ENCODE measurements around the gene EXOC4.

The EXOC4 gene

DNA sequence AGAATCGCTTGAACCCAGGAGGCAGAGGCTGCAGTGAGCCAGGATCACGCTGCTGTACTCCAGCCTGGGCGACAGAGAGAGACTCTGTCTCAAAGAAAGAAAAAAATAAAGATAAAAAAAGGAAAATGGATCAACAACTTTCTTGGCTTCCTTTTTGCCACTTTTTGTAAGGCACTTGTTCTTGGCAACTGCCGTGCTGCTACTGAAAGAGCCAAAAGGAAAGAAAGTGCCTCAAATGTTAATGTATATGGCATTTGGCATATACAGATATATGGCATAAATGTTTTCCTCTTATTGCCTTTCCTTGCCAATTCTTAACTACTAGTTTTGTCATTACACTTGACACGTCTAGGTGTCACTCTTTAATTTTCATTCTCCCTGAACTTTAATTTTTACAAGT lies 480.5 kb downstream of the EXOC4 start:
- no peak overlapping the region for H3K9ac ChIP-seq (ENCODE audit: low read length)
- H3K79me2 ChIP-seq (ENCODE audit: insufficient read depth, low read length) = no peaks in the 10 kb centered on the region
- H4K20me1 ChIP-seq (ENCODE audit: insufficient read depth, low read length) = no peaks in the 10 kb centered on the region
- H3K4me2 ChIP-seq (ENCODE audit: low read length) = no peak overlapping the region
- H3K4me1 ChIP-seq (ENCODE audit: insufficient read depth, low read length, severe bottlenecking) = no peaks in the 10 kb centered on the region
- TF ChIP-seq, protein P1, sequence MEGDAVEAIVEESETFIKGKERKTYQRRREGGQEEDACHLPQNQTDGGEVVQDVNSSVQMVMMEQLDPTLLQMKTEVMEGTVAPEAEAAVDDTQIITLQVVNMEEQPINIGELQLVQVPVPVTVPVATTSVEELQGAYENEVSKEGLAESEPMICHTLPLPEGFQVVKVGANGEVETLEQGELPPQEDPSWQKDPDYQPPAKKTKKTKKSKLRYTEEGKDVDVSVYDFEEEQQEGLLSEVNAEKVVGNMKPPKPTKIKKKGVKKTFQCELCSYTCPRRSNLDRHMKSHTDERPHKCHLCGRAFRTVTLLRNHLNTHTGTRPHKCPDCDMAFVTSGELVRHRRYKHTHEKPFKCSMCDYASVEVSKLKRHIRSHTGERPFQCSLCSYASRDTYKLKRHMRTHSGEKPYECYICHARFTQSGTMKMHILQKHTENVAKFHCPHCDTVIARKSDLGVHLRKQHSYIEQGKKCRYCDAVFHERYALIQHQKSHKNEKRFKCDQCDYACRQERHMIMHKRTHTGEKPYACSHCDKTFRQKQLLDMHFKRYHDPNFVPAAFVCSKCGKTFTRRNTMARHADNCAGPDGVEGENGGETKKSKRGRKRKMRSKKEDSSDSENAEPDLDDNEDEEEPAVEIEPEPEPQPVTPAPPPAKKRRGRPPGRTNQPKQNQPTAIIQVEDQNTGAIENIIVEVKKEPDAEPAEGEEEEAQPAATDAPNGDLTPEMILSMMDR (IDR thresholded peaks at IDR 0.05; ENCODE audit: low read length) = no peak
- TF ChIP-seq EZH2 (IDR thresholded peaks at IDR 0.05; ENCODE audit: borderline replicate concordance, low read length) = no peak
- no peaks in the 10 kb centered on the region for H3K27me3 ChIP-seq (ENCODE audit: insufficient read depth, low read length)
- no peaks in the 10 kb centered on the region for H3F3A ChIP-seq (ENCODE audit: insufficient read depth, low read length)
- H3K9me2 ChIP-seq (ENCODE audit: low read depth, low read length) = no peaks in the 10 kb centered on the region
- no peak overlapping the region for H3K4me3 ChIP-seq (ENCODE audit: low read depth, low read length, poor library complexity, severe bottlenecking)
- H3K36me3 ChIP-seq (ENCODE audit: insufficient read depth, low read length) = no peaks in the 10 kb centered on the region
- no peaks in the 10 kb centered on the region for H3K9me3 ChIP-seq (ENCODE audit: low read length)
- H2AFZ ChIP-seq (ENCODE audit: low read length) = no peak overlapping the region
- no peak overlapping the region for H3K27ac ChIP-seq (ENCODE audit: low read depth, low read length, poor library complexity, severe bottlenecking)

DNA sequence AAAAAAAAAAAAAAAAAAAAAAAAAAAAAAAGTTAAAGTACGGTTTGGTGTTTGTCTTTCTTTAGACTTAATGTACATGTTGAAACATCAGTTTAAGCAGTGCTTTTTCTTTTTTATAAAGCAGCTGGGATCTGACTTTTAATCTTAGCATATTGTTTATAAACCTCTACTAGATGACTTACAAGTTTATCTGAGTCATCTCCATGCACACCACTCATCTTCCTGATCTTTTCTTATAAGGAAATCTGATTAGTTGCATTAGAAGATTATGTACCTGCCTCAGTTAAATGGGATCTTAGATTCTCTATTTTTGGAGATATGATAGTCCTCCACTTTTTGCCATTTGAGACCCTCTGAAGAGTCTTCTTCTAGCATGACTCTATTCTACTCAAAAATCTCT lies 482.3 kb downstream of the EXOC4 start:
- Histone ChIP-seq H3K4me3 (ENCODE audit: low read depth, low read length, poor library complexity, severe bottlenecking) (no peak overlapping the region), H3F3A (ENCODE audit: insufficient read depth, low read length) (no peaks in the 10 kb centered on the region), H3K36me3 (ENCODE audit: insufficient read depth, low read length) (no peaks in the 10 kb centered on the region), H3K4me1 (ENCODE audit: insufficient read depth, low read length, severe bottlenecking) (no peaks in the 10 kb centered on the region), H3K9me2 (ENCODE audit: low read depth, low read length) (no peaks in the 10 kb centered on the region), H2AFZ (ENCODE audit: low read length) (no peak overlapping the region), H3K4me2 (ENCODE audit: low read length) (no peak overlapping the region), H3K9ac (ENCODE audit: low read length) (no peak overlapping the region), H3K79me2 (ENCODE audit: insufficient read depth, low read length) (no peaks in the 10 kb centered on the region), H3K27me3 (ENCODE audit: insufficient read depth, low read length) (no peaks in the 10 kb centered on the region), H3K9me3 (ENCODE audit: low read length) (no peaks in the 10 kb centered on the region), H3K27ac (ENCODE audit: low read depth, low read length, poor library complexity, severe bottlenecking) (no peak overlapping the region), H4K20me1 (ENCODE audit: insufficient read depth, low read length) (no peaks in the 10 kb centered on the region)
- TF ChIP-seq, protein P1 (IDR thresholded peaks at IDR 0.05; ENCODE audit: low read length) = no peak
- TF ChIP-seq EZH2 (IDR thresholded peaks at IDR 0.05; ENCODE audit: borderline replicate concordance, low read length) = no peak

DNA sequence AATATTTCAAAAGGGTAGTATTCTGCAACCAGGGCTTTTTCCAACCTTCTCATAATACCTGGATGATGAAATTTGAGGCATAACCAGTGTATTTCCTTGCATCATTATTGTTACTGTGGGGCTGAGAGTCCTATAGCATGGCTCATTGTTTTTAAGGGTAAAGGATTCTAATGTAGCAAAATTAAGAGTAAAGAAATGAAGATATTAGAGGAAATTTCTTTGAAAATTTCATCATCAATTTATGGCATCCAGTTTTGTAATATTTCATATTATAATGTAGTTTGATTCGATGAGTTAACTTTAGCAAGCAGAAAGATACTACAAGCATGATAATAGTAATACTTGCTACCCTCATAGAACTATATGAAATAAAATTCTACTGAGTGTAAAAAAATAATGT lies 486.9 kb downstream of the EXOC4 start:
- Histone ChIP-seq H3K27ac (ENCODE audit: low read depth, low read length, poor library complexity, severe bottlenecking) (no peak overlapping the region), H3K4me2 (ENCODE audit: low read length) (no peak overlapping the region), H2AFZ (ENCODE audit: low read length) (no peak overlapping the region), H4K20me1 (ENCODE audit: insufficient read depth, low read length) (no peaks in the 10 kb centered on the region), H3F3A (ENCODE audit: insufficient read depth, low read length) (no peaks in the 10 kb centered on the region), H3K36me3 (ENCODE audit: insufficient read depth, low read length) (no peaks in the 10 kb centered on the region), H3K9me3 (ENCODE audit: low read length) (no peaks in the 10 kb centered on the region), H3K9ac (ENCODE audit: low read length) (no peak overlapping the region), H3K27me3 (ENCODE audit: insufficient read depth, low read length) (no peaks in the 10 kb centered on the region), H3K4me3 (ENCODE audit: low read depth, low read length, poor library complexity, severe bottlenecking) (no peak overlapping the region), H3K79me2 (ENCODE audit: insufficient read depth, low read length) (no peaks in the 10 kb centered on the region), H3K4me1 (ENCODE audit: insufficient read depth, low read length, severe bottlenecking) (peaks cover 7% of the 10 kb centered on the region), H3K9me2 (ENCODE audit: low read depth, low read length) (no peaks in the 10 kb centered on the region)
- TF ChIP-seq, protein P1 (IDR thresholded peaks at IDR 0.05; ENCODE audit: low read length) = no peak
- TF ChIP-seq EZH2 (IDR thresholded peaks at IDR 0.05; ENCODE audit: borderline replicate concordance, low read length) = no peak

Measured in OCI-LY1 (cell line).